IgD-negative memory B cell (primary cell): ENCODE results near the gene SDHB. TPM values are rescaled to one million over a fixed set of nuclear protein-coding genes. Genes with fewer than 3 reads are reported as not detected.

Experiments
- H3K27ac Mint-ChIP-seq, 3 donors: one replicate each; pipeline ENCODE4 v1.8.0; 2020 to 2022; ENCODE audit warnings: mild to moderate bottlenecking in 3 of 3, mixed read lengths in 3 of 3, moderate library complexity in 1 of 3
- H3K27me3 Mint-ChIP-seq: one replicate; pipeline ENCODE4 v1.8.0; 2021; ENCODE audit warnings: mixed read lengths
- H3K36me3 Mint-ChIP-seq: one replicate; pipeline ENCODE4 v1.8.0; 2020; ENCODE audit warnings: mild to moderate bottlenecking, mixed read lengths
- H3K4me1 Mint-ChIP-seq, 3 donors: one replicate each; pipeline ENCODE4 v1.8.0; 2020 to 2022; ENCODE audit warnings: mixed read lengths in 3 of 3, mild to moderate bottlenecking in 1 of 3
- H3K4me3 Mint-ChIP-seq, 4 donors: one replicate each; pipeline ENCODE4 v1.8.0; 2020 to 2022; ENCODE audit warnings: mild to moderate bottlenecking in 4 of 4, mixed read lengths in 4 of 4, moderate library complexity in 3 of 4
- H3K9me3 Mint-ChIP-seq, 3 donors: one replicate each; pipeline ENCODE4 v1.8.0; 2020 to 2021; ENCODE audit warnings: mixed read lengths in 3 of 3, mild to moderate bottlenecking in 1 of 3
- polyA plus RNA-seq: library from polyadenylated mRNA; unstranded; fragments of 300-500 nt; fragmentation: Illumina TruSeq; gene quantifications from one replicate; pipeline ENCODE4 v1.2.3, GENCODE V29; 2021

SDHB gene
- polyA plus RNA-seq, 1 donor from 2014 or later, result 137 TPM

- Mint-ChIP-seq H3K4me1 (peaks cover 0 to 6% (median 5%) of the 10 kb centered on the region in 3 donors), H3K27ac (no peak overlapping the region), H3K27me3 (peaks cover 20% of the 10 kb centered on the region), H3K4me3 (no peak overlapping the region), H3K9me3 (no peaks in the 10 kb centered on the region), H3K36me3 (peaks cover 2% of the 10 kb centered on the region)
These were observed 69.1 kb downstream of the SDHB start for GRCh38 chr1:16984717-16985116.

- no peak overlapping the region for H3K4me3 Mint-ChIP-seq
- H3K9me3 Mint-ChIP-seq, result no peaks in the 10 kb centered on the region
- H3K4me1 Mint-ChIP-seq, result peaks cover 0 to 6% (median 5%) of the 10 kb centered on the region in 3 donors
- peaks cover 20% of the 10 kb centered on the region for H3K27me3 Mint-ChIP-seq
- peaks cover 2% of the 10 kb centered on the region for H3K36me3 Mint-ChIP-seq
- no peak overlapping the region for H3K27ac Mint-ChIP-seq
These were observed 70.2 kb downstream of the SDHB start for GRCh38 chr1:16983649-16984048.

GRCh38 chr1:16982902-16983301 lies 70.9 kb downstream of the SDHB start:
- Mint-ChIP-seq H3K36me3 (peaks cover 2% of the 10 kb centered on the region), H3K4me3 (no peak overlapping the region)

GRCh38 chr1:16981269-16981849 lies 72.5 kb downstream of the SDHB start:
- Mint-ChIP-seq H3K36me3 (peaks cover 2% of the 10 kb centered on the region), H3K27me3 (peaks cover 20% of the 10 kb centered on the region), H3K27ac (peak overlapping the region in 1 of 3 donors; percentile 72), H3K9me3 (no peaks in the 10 kb centered on the region), H3K4me3 (peak overlapping the region in 3 of 4 donors; percentile 39 to 72 (median 63)), H3K4me1 (peaks cover 0 to 7% (median 6%) of the 10 kb centered on the region in 3 donors)

More at GRCh38 chr1:16982902-16983301, 70.9 kb downstream of the SDHB start:
- H3K27ac Mint-ChIP-seq, result no peak overlapping the region
- peaks cover 0 to 6% (median 5%) of the 10 kb centered on the region in 3 donors for H3K4me1 Mint-ChIP-seq
- no peaks in the 10 kb centered on the region for H3K9me3 Mint-ChIP-seq
- H3K27me3 Mint-ChIP-seq, result peaks cover 20% of the 10 kb centered on the region

- Mint-ChIP-seq H3K27me3 (peaks cover 20% of the 10 kb centered on the region), H3K4me1 (peaks cover 0 to 7% (median 6%) of the 10 kb centered on the region in 3 donors), H3K27ac (peak within 1 kb of the TSS in 1 of 3 donors; percentile 72), H3K4me3 (peak within 1 kb of the TSS in 3 of 4 donors; percentile 39 to 92 (median 81)), H3K36me3 (peaks cover 2% of the 10 kb centered on the region), H3K9me3 (no peaks in the 10 kb centered on the region)
These were observed 73.2 kb downstream of the SDHB start, which contains the start of gene MFAP2 for GRCh38 chr1:16980473-16981268. TSS of gene MFAP2 (minus strand) at chr1:16980620. CDS start at chr1:16978273, 2,347 bp downstream.

- peaks cover 0 to 7% (median 6%) of the 10 kb centered on the region in 3 donors for H3K4me1 Mint-ChIP-seq
- peaks cover 2% of the 10 kb centered on the region for H3K36me3 Mint-ChIP-seq
- no peak overlapping the region for H3K27ac Mint-ChIP-seq
- peak overlapping the region in 2 of 4 donors; percentile 41 to 81 for H3K4me3 Mint-ChIP-seq
- no peaks in the 10 kb centered on the region for H3K9me3 Mint-ChIP-seq
- H3K27me3 Mint-ChIP-seq, result peaks cover 20% of the 10 kb centered on the region
These were observed 74.1 kb downstream of the SDHB start for GRCh38 chr1:16979475-16980327.

GRCh38 chr1:16978567-16979474 lies 75.0 kb downstream of the SDHB start:
- peaks cover 20% of the 10 kb centered on the region for H3K27me3 Mint-ChIP-seq
- no peaks in the 10 kb centered on the region for H3K9me3 Mint-ChIP-seq
- H3K27ac Mint-ChIP-seq, result no peak overlapping the region
- H3K4me3 Mint-ChIP-seq, result peak overlapping the region in 1 of 4 donors; percentile 41
- peaks cover 0 to 7% (median 6%) of the 10 kb centered on the region in 3 donors for H3K4me1 Mint-ChIP-seq
- H3K36me3 Mint-ChIP-seq, result peaks cover 2% of the 10 kb centered on the region

GRCh38 chr1:16978139-16978538 lies 75.7 kb downstream of the SDHB start:
- no peaks in the 10 kb centered on the region for H3K9me3 Mint-ChIP-seq
- no peaks in the 10 kb centered on the region for H3K36me3 Mint-ChIP-seq
- peak overlapping the region in 1 of 4 donors; percentile 32 for H3K4me3 Mint-ChIP-seq
- H3K27me3 Mint-ChIP-seq, result peaks cover 16% of the 10 kb centered on the region
- H3K27ac Mint-ChIP-seq, result peak overlapping the region in 1 of 3 donors; percentile 74
- peaks cover 0 to 7% (median 6%) of the 10 kb centered on the region in 3 donors for H3K4me1 Mint-ChIP-seq

- Mint-ChIP-seq H3K36me3 (no peaks in the 10 kb centered on the region), H3K27ac (no peak overlapping the region), H3K4me3 (no peak overlapping the region), H3K4me1 (peaks cover 0 to 7% (median 6%) of the 10 kb centered on the region in 3 donors), H3K9me3 (no peaks in the 10 kb centered on the region), H3K27me3 (peaks cover 13% of the 10 kb centered on the region)
These were observed 76.5 kb downstream of the SDHB start for GRCh38 chr1:16977377-16977776.

GRCh38 chr1:16976966-16977365 lies 76.9 kb downstream of the SDHB start:
- Mint-ChIP-seq H3K4me1 (peaks cover 0 to 7% (median 6%) of the 10 kb centered on the region in 3 donors), H3K27ac (no peak overlapping the region), H3K36me3 (no peaks in the 10 kb centered on the region), H3K4me3 (no peak overlapping the region), H3K27me3 (peaks cover 11% of the 10 kb centered on the region), H3K9me3 (no peaks in the 10 kb centered on the region)

- no peak overlapping the region for H3K27ac Mint-ChIP-seq
- H3K4me1 Mint-ChIP-seq, result peaks cover 0 to 4% (median 2%) of the 10 kb centered on the region in 3 donors
- H3K4me3 Mint-ChIP-seq, result no peak overlapping the region
- peaks cover 3% of the 10 kb centered on the region for H3K27me3 Mint-ChIP-seq
- no peaks in the 10 kb centered on the region for H3K36me3 Mint-ChIP-seq
- no peaks in the 10 kb centered on the region for H3K9me3 Mint-ChIP-seq
These were observed 78.0 kb downstream of the SDHB start for GRCh38 chr1:16975838-16976237.

GRCh38 chr1:16975211-16975610 lies 78.6 kb downstream of the SDHB start:
- Mint-ChIP-seq H3K9me3 (no peaks in the 10 kb centered on the region), H3K27ac (no peak overlapping the region), H3K36me3 (no peaks in the 10 kb centered on the region), H3K4me1 (peaks cover 0 to 3% (median 0%) of the 10 kb centered on the region in 3 donors), H3K4me3 (no peak overlapping the region), H3K27me3 (no peaks in the 10 kb centered on the region)

- no peaks in the 10 kb centered on the region for H3K27me3 Mint-ChIP-seq
- H3K4me3 Mint-ChIP-seq, result no peak overlapping the region
- H3K4me1 Mint-ChIP-seq, result peaks cover 0 to 1% (median 0%) of the 10 kb centered on the region in 3 donors
- H3K36me3 Mint-ChIP-seq, result peaks cover 5% of the 10 kb centered on the region
- H3K9me3 Mint-ChIP-seq, result no peaks in the 10 kb centered on the region
- H3K27ac Mint-ChIP-seq, result no peak overlapping the region
These were observed 80.6 kb downstream of the SDHB start for GRCh38 chr1:16973215-16973614.
